RWPE2 (cell line): ENCODE measurements around the gene PMEPA1.
A peak's percentile ranks its signal among the peaks of the same experiment; 100 is the strongest.

Experiments
- ATAC-seq: fragments of 200-7000 bp; cut with Tn5 transposase; 3 replicates; pipeline ENCODE4 v1.9.1; 2021; ENCODE audit warnings: low read depth
- DNase-seq: peaks from one replicate; pipeline ENCODE4 v3.0.0-alpha.2; 2020; ENCODE audit warnings: low spot score
- H3K27ac ChIP-seq: fragments of 450-650 bp; 2 replicates; pipeline ENCODE4 v1.5.1; 2017; ENCODE audit warnings: mild to moderate bottlenecking; ENCODE audit not compliant: poor library complexity, severe bottlenecking
- H3K27me3 ChIP-seq: fragments of 250-450 bp; sonication (Bioruptor Pico); 2 replicates; pipeline ENCODE4 v1.5.1; 2021; ENCODE audit warnings: mild to moderate bottlenecking, moderate library complexity; ENCODE audit not compliant: insufficient read depth, poor library complexity, severe bottlenecking
- H3K36me3 ChIP-seq: fragments of 250-450 bp; sonication (Bioruptor Pico); 2 replicates; pipeline ENCODE4 v1.5.1; 2020; ENCODE audit warnings: low read depth, mild to moderate bottlenecking, moderate library complexity
- H3K4me1 ChIP-seq: fragments of 250-450 bp; sonication (Bioruptor Pico); 2 replicates; pipeline ENCODE4 v1.5.1; 2021; ENCODE audit warnings: mild to moderate bottlenecking, moderate library complexity; ENCODE audit not compliant: insufficient read depth, poor library complexity, severe bottlenecking
- H3K4me3 ChIP-seq: fragments of 250-450 bp; sonication (Bioruptor Pico); 2 replicates; pipeline ENCODE4 v1.5.1; 2021; ENCODE audit warnings: mild to moderate bottlenecking, moderate library complexity; ENCODE audit not compliant: severe bottlenecking
- H3K9me3 ChIP-seq: fragments of 250-450 bp; sonication (Bioruptor Pico); 2 replicates; pipeline ENCODE4 v1.5.1; 2021; ENCODE audit warnings: mild to moderate bottlenecking, moderate library complexity; ENCODE audit not compliant: severe bottlenecking
- CTCF ChIP-seq: fragments of 450-650 bp; IDR thresholded peaks from one replicate; pipeline ENCODE4 v1.5.1; 2017; ENCODE audit warnings: mild to moderate bottlenecking, moderate library complexity; ENCODE audit not compliant: poor library complexity, severe bottlenecking

Gene PMEPA1

GRCh38 chr20:57678340-57678739 is 31.5 kb downstream of the PMEPA1 start:
- no peak for DNase-seq
- Histone ChIP-seq H3K27me3 (no peaks in the 10 kb centered on the region), H3K27ac (peak overlapping the region; percentile 100), H3K36me3 (peaks cover 98% of the 10 kb centered on the region), H3K4me1 (peaks cover 14% of the 10 kb centered on the region), H3K4me3 (no peak overlapping the region), H3K9me3 (no peaks in the 10 kb centered on the region)
- TF ChIP-seq CTCF, result no peak
- ATAC-seq, result no peak

GRCh38 chr20:57677584-57677982 is 32.2 kb downstream of the PMEPA1 start:
- H3K27me3 ChIP-seq, result no peaks in the 10 kb centered on the region
- ATAC-seq, result no peak
- DNase-seq, result no peak
- no peaks in the 10 kb centered on the region for H3K9me3 ChIP-seq
- peak overlapping the region; percentile 100 for H3K27ac ChIP-seq
- no peak for TF ChIP-seq CTCF
- H3K36me3 ChIP-seq, result peaks cover 91% of the 10 kb centered on the region
- no peak overlapping the region for H3K4me3 ChIP-seq
- peaks cover 14% of the 10 kb centered on the region for H3K4me1 ChIP-seq

GRCh38 chr20:57676589-57677583 is 32.9 kb downstream of the PMEPA1 start:
- no peak for ATAC-seq

GRCh38 chr20:57675773-57676172 is 34.0 kb downstream of the PMEPA1 start:
- no peak for TF ChIP-seq CTCF
- no peaks in the 10 kb centered on the region for H3K27me3 ChIP-seq
- H3K4me1 ChIP-seq, result peaks cover 21% of the 10 kb centered on the region
- H3K9me3 ChIP-seq, result no peaks in the 10 kb centered on the region
- DNase-seq (no peak), ATAC-seq (no peak)
- H3K27ac ChIP-seq, result peak overlapping the region; percentile 16
- H3K4me3 ChIP-seq, result no peak overlapping the region
- H3K36me3 ChIP-seq, result peaks cover 90% of the 10 kb centered on the region

More at GRCh38 chr20:57676589-57677583, 32.9 kb downstream of the PMEPA1 start:
- Histone ChIP-seq H3K9me3 (no peaks in the 10 kb centered on the region), H3K27ac (no peak overlapping the region), H3K4me1 (peaks cover 14% of the 10 kb centered on the region), H3K27me3 (no peaks in the 10 kb centered on the region), H3K36me3 (peaks cover 90% of the 10 kb centered on the region), H3K4me3 (no peak overlapping the region)
- no peak for DNase-seq
- TF ChIP-seq CTCF, result no peak
